Glutamatergic neuron (in vitro differentiated cells): ENCODE measurements around the gene ACOD1. TPM values are rescaled to one million over a fixed set of nuclear protein-coding genes. Genes with fewer than 3 reads are reported as not detected.
"Not testable (repeated sequence)": the region's sequence is repeated elsewhere in the genome, so short reads cannot be mapped to it uniquely, and the experiment has no call there.

Experiments
- DNase-seq: peaks from one replicate; pipeline ENCODE4 v3.0.0; 2022
- H3K27ac Mint-ChIP-seq: one replicate; pipeline ENCODE4 v1.8.0; 2020; ENCODE audit warnings: mild to moderate bottlenecking, mixed read lengths, inconsistent platforms; ENCODE audit not compliant: unreplicated experiment
- H3K27me3 Mint-ChIP-seq: one replicate; pipeline ENCODE4 v1.8.0; 2020; ENCODE audit warnings: mild to moderate bottlenecking, moderate library complexity, mixed read lengths, inconsistent platforms; ENCODE audit not compliant: unreplicated experiment
- H3K36me3 Mint-ChIP-seq: one replicate; pipeline ENCODE4 v1.8.0; 2020; ENCODE audit warnings: mild to moderate bottlenecking, mixed read lengths, inconsistent platforms; ENCODE audit not compliant: unreplicated experiment
- H3K4me1 Mint-ChIP-seq: one replicate; pipeline ENCODE4 v1.8.0; 2020; ENCODE audit warnings: mild to moderate bottlenecking, low read depth, mixed read lengths, inconsistent platforms; ENCODE audit not compliant: unreplicated experiment
- H3K4me3 Mint-ChIP-seq: one replicate; pipeline ENCODE4 v1.8.0; 2020; ENCODE audit warnings: mild to moderate bottlenecking, mixed read lengths, inconsistent platforms; ENCODE audit not compliant: unreplicated experiment
- H3K9me3 Mint-ChIP-seq: one replicate; pipeline ENCODE4 v1.8.0; 2020; ENCODE audit warnings: mild to moderate bottlenecking, moderate library complexity, mixed read lengths, inconsistent platforms; ENCODE audit not compliant: unreplicated experiment
- total RNA-seq: library from RNA; stranded (reverse); fragmentation: NEBNext Ultra II Directional; extraction: Animal tissue kit (Norgen Biotek cat#: 25700); gene quantifications from one replicate; pipeline ENCODE4 v1.2.1, GENCODE V29; 2021; ENCODE audit not compliant: unreplicated experiment
- TF ChIP-seq, protein P1 (sequence below): fragments of 200-600 bp; sonication (generic); IDR thresholded peaks from one replicate; pipeline ENCODE4 v1.5.0; 2021; ENCODE audit not compliant: partially characterized antibody, unreplicated experiment

Gene ACOD1
- total RNA-seq, 1 donor from 2014 or later, result not detected

DNA sequence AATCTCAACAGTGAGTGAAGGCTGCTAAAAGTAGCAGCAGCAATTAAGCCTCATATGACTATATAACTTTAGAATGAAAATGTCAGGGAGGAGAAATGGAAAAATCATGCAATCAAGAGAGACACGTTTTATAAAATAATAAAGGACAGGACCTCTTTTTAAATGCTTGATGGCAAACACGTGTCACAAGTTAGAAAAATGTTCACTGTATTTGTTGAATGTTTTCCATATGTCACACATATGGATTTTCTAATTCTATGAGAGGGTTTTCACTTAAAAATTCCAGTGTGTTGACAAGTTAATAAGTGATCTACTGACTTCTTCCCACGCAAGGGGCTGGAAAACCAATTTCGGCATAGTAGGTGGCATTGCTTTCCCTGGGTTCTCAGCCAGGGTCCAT lies 34.4 kb upstream of the ACOD1 start:
- TF ChIP-seq, protein P1, sequence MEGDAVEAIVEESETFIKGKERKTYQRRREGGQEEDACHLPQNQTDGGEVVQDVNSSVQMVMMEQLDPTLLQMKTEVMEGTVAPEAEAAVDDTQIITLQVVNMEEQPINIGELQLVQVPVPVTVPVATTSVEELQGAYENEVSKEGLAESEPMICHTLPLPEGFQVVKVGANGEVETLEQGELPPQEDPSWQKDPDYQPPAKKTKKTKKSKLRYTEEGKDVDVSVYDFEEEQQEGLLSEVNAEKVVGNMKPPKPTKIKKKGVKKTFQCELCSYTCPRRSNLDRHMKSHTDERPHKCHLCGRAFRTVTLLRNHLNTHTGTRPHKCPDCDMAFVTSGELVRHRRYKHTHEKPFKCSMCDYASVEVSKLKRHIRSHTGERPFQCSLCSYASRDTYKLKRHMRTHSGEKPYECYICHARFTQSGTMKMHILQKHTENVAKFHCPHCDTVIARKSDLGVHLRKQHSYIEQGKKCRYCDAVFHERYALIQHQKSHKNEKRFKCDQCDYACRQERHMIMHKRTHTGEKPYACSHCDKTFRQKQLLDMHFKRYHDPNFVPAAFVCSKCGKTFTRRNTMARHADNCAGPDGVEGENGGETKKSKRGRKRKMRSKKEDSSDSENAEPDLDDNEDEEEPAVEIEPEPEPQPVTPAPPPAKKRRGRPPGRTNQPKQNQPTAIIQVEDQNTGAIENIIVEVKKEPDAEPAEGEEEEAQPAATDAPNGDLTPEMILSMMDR, result no peak
- Mint-ChIP-seq H3K4me1 (no peaks in the 10 kb centered on the region), H3K27me3 (peaks cover 2% of the 10 kb centered on the region), H3K27ac (no peak overlapping the region), H3K4me3 (no peak overlapping the region), H3K36me3 (peaks cover 9% of the 10 kb centered on the region), H3K9me3 (no peaks in the 10 kb centered on the region)
- no peak for DNase-seq

- H3K9me3 Mint-ChIP-seq, result no peaks in the 10 kb centered on the region
- no peak overlapping the region for H3K27ac Mint-ChIP-seq
- peaks cover 2% of the 10 kb centered on the region for H3K27me3 Mint-ChIP-seq
- no peaks in the 10 kb centered on the region for H3K4me1 Mint-ChIP-seq
- TF ChIP-seq, protein P1, result no peak
- peaks cover 19% of the 10 kb centered on the region for H3K36me3 Mint-ChIP-seq
- no peak overlapping the region for H3K4me3 Mint-ChIP-seq
- no peak for DNase-seq
These were observed 31.2 kb upstream of the ACOD1 start for GRCh38 chr13:76917095-76917494.

GRCh38 chr13:76917755-76918481 lies 30.4 kb upstream of the ACOD1 start:
- DNase-seq, H3K27ac Mint-ChIP-seq, H3K27me3 Mint-ChIP-seq, H3K4me3 Mint-ChIP-seq, H3K9me3 Mint-ChIP-seq, H3K4me1 Mint-ChIP-seq: not testable (repeated sequence)
- peaks cover 19% of the 10 kb centered on the region for H3K36me3 Mint-ChIP-seq

- Mint-ChIP-seq H3K4me1 (no peaks in the 10 kb centered on the region), H3K27ac (no peak overlapping the region), H3K27me3 (no peaks in the 10 kb centered on the region), H3K36me3 (peaks cover 10% of the 10 kb centered on the region), H3K4me3 (no peak overlapping the region), H3K9me3 (no peaks in the 10 kb centered on the region)
- DNase-seq, result no peak
- TF ChIP-seq, protein P1, result no peak
These were observed 26.8 kb upstream of the ACOD1 start for GRCh38 chr13:76921516-76921915.

- Mint-ChIP-seq H3K4me1 (no peaks in the 10 kb centered on the region), H3K27me3 (no peaks in the 10 kb centered on the region), H3K27ac (no peak overlapping the region), H3K9me3 (no peaks in the 10 kb centered on the region), H3K4me3 (no peak overlapping the region), H3K36me3 (peaks cover 4% of the 10 kb centered on the region)
- DNase-seq, result no peak
- TF ChIP-seq, protein P1, result no peak
These were observed 23.2 kb upstream of the ACOD1 start for GRCh38 chr13:76925115-76925514.
